ENCODE data around the gene TPK1. TPM values are rescaled to one million over a fixed set of nuclear protein-coding genes. Genes with fewer than 3 reads are reported as not detected.

Gene TPK1
- total RNA-seq, 1 experiment from 2014 or later = 3.1 TPM

GRCh38 chr7:144821067-144821466 is 14.8 kb downstream of the TPK1 start:
- no peak overlapping the region for H4K5ac ChIP-seq (ENCODE audit: insufficient read length, low read depth, low read length)
- DNase-seq = no peak
- no peak overlapping the region for H2BK12ac ChIP-seq (ENCODE audit: insufficient read length, low read depth, low read length)
- no peaks in the 10 kb centered on the region for H3K27me3 ChIP-seq (ENCODE audit: insufficient read depth, low read length)
- no peak overlapping the region for H4K91ac ChIP-seq (ENCODE audit: insufficient read length, low read depth, low read length)
- H3K27ac ChIP-seq (ENCODE audit: insufficient read length, low read depth, low read length) = no peak overlapping the region
- Mint-ChIP-seq H3K27ac (no peak overlapping the region), H3K9me3 (no peaks in the 10 kb centered on the region), H3K4me3 (no peak overlapping the region), H3K27me3 (ENCODE audit: low read depth) (no peaks in the 10 kb centered on the region), H3K4me1 (peaks cover 11 to 22% of the 10 kb centered on the region in 2 experiments), H3K36me3 (ENCODE audit: insufficient read depth in 1 of 3, low read depth in 3 of 3) (no peaks in the 10 kb centered on the region)
- H3K4ac ChIP-seq (ENCODE audit: low read depth, low read length) = no peak overlapping the region
- no peaks in the 10 kb centered on the region for H3K23me2 ChIP-seq (ENCODE audit: insufficient read length, low read depth, low read length, poor library complexity, severe bottlenecking)
- no peak overlapping the region for H2AK5ac ChIP-seq (ENCODE audit: insufficient read length, low read length)
- no peaks in the 10 kb centered on the region for H3K79me2 ChIP-seq (ENCODE audit: insufficient read depth, low read length)
- H4K8ac ChIP-seq (replicated peaks; ENCODE audit: insufficient read length, low read depth, low read length) = no peak overlapping the region
- no peak overlapping the region for H3K4me2 ChIP-seq (ENCODE audit: insufficient read depth, insufficient read length, low read length)
- H3K23ac ChIP-seq (ENCODE audit: insufficient read length, low read depth, low read length) = no peak overlapping the region
- no peak overlapping the region for H3K56ac ChIP-seq (ENCODE audit: insufficient read length, low read depth, low read length)
- WGBS (ENCODE audit: extremely low coverage, insufficient read length, low lambda C conversion rate) = no CpG with 5 or more reads among the region's 4 CpGs
- no peak overlapping the region for H2BK15ac ChIP-seq (ENCODE audit: low read depth, low read length)
- H3K9ac ChIP-seq (ENCODE audit: extremely low read depth, insufficient read length, low read length) = no peak overlapping the region
- H3K9me3 ChIP-seq (ENCODE audit: control insufficient read depth, low read depth, low read length) = no peaks in the 10 kb centered on the region
- no peak overlapping the region for H2AFZ ChIP-seq (ENCODE audit: low read length)
- no peak overlapping the region for H2BK5ac ChIP-seq (ENCODE audit: insufficient read length, low read length)
- no peak overlapping the region for H2BK120ac ChIP-seq (ENCODE audit: low read depth, low read length, poor library complexity, severe bottlenecking)
- TF ChIP-seq CTCF (conservative IDR thresholded peaks at IDR 0.05) = no peak
- H3T11ph ChIP-seq (ENCODE audit: low read length) = no peak overlapping the region
- H2BK20ac ChIP-seq (ENCODE audit: low read depth, low read length, poor library complexity, severe bottlenecking) = no peak overlapping the region
- H3K14ac ChIP-seq (ENCODE audit: insufficient read depth, low read length) = no peak overlapping the region
- no peaks in the 10 kb centered on the region for H3K79me1 ChIP-seq (ENCODE audit: insufficient read depth, low read depth, low read length, poor library complexity, severe bottlenecking)
- H4K20me1 ChIP-seq (ENCODE audit: control insufficient read depth, insufficient read depth, insufficient read length) = no peaks in the 10 kb centered on the region
- H3K18ac ChIP-seq (ENCODE audit: insufficient read length, low read depth, low read length) = no peak overlapping the region
- no peaks in the 10 kb centered on the region for H3K4me1 ChIP-seq (ENCODE audit: insufficient read depth, low read length)

Data from H9 (cell line).